ENCODE measurements around the gene SP110.
A peak's percentile ranks its signal among the peaks of the same experiment; 100 is the strongest.
"Not testable (repeated sequence)": the region's sequence is repeated elsewhere in the genome, so short reads cannot be mapped to it uniquely, and the experiment has no call there.

SP110 gene

DNA sequence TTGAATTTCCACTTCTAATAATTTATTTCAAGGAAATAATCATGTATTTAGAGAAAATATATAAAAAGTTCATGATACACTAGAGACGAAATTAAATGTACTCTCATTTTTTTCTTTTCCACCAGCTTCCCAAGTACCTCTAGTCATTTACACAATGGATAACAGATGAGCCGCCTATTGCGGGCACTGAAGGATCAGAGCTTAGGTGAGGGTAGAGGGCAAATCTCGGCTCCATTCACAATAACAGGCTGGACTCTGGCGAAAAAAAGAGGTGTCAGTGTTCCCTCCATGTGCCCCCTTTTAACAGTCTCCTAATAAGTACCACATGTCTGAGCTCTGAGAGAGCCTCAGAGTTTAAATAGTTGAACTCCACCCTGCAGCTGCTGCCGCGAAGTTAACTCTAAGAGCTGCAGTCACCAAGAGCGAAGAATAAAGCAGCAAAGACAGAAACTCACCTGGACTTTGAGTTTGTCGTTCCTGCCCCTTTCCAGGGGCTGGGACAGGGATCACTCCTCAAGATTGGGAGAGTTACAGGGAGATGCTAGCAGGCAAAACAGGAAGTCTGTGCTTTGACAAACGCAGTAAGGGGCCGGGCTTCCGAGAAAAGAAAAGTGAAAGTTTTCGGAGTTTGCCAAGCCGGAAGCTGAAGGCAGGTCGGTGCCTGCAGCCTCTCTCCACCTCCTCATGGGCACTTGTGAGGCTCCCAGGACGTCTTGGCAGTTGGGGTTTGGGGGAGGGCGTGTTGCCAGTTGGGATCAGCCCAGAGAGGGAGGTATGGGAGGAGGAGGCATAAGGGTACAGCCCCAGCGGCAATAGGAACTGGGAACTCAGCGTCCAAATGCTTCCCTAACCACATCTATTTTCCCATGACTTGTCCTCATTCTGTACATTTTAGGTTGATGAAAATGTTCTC lies at the start of gene SP110:
Gene SP110, minus strand, starts transcription at position 566 of the 913 bp plus-strand sequence. CDS start 3,057 bp downstream, outside the sequence.
- peak; percentile 44 to 62 for DNase-seq (ENCODE audit: low read depth in 2 of 2)

DNA sequence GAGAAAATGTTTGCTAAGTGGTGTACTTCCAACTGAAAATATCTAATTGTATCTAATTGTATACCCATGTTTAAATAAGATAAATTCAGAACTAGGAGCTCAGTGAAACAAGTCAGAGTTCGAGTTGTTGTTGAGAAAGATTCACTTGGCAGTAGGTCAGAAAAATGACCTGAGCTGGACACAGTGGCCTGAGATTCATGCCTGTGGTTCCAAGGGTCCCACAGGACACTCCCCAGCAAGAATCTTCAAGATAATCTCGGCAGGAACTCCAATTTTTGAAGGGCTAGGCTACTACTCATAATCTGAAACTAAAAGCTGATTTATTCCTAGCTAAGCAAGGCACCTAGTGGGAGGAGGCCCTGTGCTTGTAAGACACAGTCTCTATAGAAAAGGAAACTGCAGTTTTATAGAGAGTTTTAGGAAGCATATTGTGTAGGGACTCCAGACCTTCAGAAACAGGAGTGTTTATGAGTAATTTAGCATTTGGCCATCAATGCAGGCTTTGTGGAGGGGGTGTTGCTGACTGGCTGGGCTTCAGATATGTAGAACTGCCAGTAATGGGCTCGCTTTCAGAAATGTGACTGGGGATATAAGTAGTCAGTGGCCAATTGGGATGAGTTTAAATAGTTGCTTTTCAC lies 48.9 kb upstream of the SP110 start:
- DNase-seq (ENCODE audit: low read depth in 2 of 2): no peak

DNA sequence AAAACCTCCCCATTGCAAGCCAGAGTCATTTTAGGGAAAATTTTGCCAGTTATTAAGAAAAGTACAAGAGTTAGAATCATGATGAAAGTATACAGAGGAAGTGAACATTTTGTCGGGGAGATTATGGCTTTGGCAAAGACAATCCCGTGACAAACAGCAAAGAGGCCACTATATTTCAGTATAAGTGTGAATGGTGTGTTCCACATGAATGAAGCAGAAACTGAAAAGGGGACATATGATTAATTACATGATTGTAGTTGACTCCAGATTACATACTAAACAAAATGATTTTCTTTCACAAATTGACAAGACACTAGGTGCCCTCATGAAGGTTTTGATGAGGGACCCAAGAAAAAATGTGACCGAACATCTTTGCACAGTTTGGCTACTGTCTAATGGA lies 47.8 kb upstream of the SP110 start:
- no peak for DNase-seq (ENCODE audit: low read depth in 2 of 2)

DNA sequence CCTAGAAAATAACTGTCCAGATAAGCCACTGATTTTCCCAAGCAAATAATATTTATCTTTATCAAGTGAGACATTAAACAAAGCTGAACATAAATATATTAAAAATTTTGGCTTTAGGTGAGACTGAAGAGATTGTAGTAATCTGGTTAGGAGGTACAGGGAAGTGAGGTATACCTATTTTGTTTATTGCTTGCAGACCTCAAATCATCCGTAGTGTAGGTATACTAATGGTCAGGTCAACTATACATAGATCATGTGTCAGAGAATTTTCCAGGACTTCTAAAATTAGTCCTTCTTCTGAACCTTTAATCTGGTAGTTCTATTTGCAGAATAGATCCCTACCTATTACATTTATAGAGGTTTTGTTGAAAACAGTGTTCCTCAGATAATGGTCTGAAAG lies 47.3 kb upstream of the SP110 start:
- no peak for DNase-seq (ENCODE audit: low read depth in 2 of 2)

DNA sequence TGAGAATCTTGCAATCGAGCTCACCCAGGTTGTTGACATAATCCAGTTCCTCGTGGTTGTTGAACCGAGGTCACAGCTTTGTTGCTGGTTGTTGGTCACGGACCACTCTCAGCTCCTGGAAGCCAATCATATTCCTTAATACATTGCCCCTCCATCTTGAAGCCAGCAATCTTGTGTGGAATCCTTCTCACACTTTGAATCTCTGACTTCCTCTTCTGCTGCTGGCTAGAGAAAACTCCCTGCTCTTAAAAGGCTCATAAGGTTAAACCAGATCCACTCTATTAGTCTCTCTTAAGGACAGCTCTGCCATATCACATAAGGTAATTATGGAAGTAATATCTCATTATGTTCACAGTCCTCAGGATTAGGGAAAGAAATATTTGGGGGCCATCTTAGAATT lies 46.9 kb upstream of the SP110 start:
- no peak for DNase-seq (ENCODE audit: low read depth in 2 of 2)

DNA sequence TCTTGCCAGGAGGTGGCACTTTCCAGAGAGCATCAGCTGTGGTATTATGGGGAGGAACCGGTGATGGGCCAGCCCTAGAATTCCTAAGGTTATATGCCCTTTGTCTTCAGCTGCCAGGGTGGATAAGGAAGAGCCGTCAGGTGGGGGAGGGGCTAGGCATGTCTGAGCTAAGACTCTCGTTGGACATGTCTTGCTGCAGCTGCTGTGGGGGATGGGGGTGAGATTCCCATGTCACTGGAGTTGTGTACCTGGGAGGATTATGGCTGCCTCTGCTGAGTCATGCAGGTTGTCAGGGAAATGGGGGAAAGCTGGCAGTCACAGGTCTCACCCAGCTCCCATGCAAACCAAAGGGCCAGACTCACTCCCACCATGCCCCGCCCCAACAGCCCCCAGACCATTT lies 45.2 kb upstream of the SP110 start:
- DNase-seq (ENCODE audit: low read depth in 2 of 2): not testable (repeated sequence)

DNA sequence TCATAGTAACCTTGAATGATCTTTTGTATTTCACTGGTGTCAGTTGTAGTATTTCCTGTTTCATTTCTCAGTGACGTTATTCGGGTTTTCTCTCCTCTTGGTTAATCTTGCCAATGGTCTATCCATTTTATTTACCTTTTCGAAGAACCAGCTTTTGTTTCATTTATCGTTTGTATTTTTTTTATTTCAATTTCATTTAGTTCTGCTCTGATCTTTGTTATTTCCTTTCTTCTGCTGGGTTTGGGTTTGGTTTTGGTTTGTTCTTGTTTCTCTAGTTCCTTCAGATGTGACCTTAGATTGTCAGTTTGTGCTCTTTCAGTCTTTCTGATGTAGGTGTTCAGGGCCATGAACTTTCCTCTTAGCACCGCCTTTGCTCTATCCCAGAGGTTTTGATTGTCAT lies 42.5 kb upstream of the SP110 start:
- no peak for DNase-seq (ENCODE audit: low read depth in 2 of 2)

DNA sequence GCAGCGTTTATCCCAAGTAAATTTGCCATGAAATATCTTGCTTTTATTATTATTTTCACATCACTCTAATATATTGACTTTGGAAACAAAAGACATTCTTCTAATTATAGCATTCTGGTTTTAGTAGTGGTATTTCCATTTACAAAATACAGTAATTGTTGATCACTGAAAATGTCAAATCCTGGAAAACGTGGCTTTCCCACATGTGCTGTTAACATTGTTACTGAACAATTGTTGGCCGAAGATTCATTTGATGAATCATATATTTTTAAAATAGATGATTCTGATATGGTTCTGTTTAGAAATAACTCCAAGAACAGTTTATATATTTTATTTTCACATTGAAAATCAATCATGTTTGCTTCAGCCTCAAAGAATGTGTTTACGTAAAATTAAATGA lies 38.7 kb upstream of the SP110 start:
- DNase-seq (ENCODE audit: low read depth in 2 of 2): no peak

DNA sequence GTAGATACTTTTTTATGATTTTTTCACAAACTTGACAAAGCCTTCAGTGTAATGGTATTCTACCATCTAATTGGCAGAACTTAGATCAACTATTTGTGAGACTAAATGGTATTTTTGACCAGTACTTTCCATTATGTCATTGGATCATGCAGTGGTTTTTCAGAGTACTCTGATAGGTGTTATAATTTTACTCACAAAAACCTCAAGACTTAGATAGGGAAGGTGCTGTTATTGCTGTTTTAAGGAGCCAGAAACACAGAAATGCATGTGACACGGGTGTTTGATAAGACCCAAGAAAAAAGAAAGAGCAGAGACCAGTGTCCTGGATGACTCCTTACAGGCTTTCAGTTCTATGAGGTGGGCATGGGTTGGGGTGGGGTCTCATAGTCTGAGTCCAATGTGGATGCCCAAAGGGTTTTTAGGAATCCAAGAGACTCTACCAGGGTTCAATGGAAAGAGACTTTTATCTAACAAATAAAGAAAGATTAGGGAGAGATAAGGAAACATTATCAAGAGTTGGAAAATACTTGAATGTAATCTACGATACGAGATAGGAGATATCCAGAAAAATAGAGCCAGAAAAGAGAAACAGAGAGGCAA lies 37.0 kb upstream of the SP110 start:
- DNase-seq (ENCODE audit: low read depth in 2 of 2): no peak

DNA sequence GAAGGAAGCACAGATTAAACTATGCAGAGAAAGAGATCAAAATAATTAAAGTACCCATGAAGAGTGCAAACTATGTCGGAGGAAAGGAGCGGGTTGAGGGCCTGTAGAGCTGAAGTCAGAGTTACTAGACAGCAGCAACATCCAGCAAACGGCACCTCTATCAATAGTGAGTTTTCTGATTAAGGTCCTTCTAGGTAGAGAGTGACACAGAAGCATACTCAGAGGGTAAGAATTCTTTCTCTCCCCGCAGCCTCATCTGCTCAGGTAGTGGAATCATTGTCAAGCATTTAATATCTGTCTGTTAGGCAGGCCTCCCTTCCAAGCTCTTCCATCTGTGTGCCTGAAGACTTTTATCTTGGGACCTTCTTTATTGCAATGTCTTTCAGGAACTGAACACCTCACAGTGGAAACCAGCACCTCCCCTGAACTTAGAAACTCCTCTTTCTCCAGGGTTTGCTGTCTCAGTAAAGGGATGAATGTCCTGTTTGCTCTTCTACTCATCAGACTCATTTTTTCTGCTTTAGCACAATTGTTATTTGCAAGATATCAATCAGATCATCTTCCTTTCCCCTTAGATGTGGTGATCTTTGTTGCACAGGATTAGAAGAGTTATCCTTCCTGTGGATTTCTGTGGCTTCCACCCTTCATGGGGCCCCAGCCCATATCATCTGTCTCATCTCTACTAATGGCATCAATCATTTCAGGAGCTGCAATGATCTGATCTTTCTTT lies 34.5 kb upstream of the SP110 start:
- DNase-seq (ENCODE audit: low read depth in 2 of 2): no peak

DNA sequence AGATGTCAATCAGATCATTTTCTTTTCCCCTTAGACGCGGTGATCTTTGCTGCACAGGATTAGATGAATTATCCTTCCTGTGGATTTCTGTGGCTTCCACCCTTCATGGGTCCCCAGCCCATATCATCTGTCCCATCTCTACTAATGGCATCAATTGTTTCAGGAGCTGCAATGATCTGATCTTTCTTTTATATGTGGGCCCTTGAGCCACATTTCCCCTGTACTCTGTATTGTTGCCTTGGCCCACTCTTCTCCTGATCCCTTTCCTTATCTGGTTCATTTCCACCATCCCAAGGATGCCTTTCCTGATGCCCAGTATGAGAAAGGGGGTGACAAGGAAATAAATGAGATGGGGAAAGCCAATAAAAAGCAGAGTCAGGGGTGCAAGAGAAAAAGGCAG lies 30.4 kb upstream of the SP110 start:
- no peak for DNase-seq (ENCODE audit: low read depth in 2 of 2)

DNA sequence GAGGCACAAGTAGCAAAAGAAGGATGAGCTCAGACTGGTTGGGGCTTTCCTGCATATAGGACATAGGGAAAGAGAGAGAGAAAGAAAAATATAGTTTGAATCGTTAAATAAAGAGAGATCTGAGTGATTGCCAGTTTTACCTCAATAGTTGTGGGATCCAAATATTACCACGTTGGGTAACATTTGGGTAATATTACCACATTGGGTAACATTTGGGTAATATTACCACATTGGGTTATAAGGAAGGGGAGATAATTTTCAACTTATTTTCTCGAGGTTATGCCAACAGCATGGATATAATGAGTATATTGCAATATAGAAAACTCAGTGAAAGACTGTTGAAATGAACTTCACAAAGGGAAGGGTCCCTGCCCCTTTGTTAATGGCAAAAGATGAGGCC lies 26.4 kb upstream of the SP110 start:
- no peak for DNase-seq (ENCODE audit: low read depth in 2 of 2)

DNA sequence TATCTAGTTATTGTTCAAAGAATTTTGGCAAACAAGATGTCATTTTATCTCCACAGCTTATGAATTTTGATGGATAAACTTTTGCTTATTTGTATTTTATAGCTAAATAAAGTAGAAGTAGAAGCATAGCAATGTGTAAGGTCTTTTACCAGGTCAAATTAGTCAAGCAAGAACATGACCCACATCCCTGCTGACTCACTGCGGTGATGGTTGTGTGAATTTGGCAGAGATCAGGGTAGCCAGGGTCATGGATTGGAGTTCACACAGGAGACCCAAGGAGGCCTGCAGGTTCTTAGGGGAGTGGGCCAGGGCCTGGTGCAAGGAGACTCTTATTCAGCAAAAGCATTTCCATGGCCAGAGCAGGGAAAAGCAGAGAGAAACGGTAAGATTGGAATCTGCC lies 24.4 kb upstream of the SP110 start:
- DNase-seq (ENCODE audit: low read depth in 2 of 2): no peak

DNA sequence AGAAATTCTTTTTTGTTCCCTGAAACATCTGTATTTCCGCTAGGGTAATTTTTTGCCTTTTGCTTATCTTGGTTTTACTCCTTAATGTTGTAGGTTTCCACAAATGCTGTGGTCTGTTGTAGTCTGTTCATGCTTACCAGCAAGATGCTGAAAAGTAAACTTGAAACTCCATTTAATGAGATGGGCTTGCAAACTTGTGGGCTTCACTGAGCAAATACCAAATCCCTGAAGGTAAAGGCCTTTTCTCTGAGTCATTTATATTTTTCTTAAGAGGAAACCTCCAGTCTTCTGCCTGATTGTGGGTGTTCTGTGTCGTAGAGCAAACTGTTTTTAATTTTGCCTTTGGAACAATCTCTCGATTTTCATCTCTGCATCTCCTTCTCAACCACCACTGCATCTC lies 15.1 kb upstream of the SP110 start:
- no peak for DNase-seq (ENCODE audit: low read depth in 2 of 2)

DNA sequence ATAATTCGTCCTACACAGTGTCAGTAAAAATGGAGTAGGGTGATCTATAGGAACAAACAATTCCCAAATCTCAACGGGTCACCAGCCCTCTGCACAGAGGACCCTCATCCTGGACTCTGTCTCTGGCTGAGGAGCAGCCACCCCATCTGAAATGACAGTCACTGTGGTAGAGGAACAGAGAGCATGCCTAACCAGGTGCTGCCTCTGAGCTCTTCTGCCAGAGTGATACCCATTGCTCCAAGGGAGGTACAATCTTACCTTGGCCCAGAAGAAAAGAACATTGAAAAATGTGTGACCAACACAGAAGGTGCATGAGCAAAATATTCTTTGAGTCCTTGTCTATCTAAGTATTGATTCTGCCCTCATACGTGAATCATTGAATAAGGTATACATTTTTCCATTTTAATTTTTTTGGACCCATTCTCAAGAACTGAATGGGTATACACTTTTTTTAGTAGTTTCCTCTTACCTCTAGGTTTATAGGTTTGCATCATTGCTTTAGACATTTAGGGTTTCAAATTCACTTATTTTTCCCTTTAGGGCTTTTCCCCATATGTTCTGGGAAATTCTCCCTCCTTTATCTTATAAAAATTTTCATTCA lies 14.4 kb upstream of the SP110 start:
- DNase-seq (ENCODE audit: low read depth in 2 of 2): no peak

DNA sequence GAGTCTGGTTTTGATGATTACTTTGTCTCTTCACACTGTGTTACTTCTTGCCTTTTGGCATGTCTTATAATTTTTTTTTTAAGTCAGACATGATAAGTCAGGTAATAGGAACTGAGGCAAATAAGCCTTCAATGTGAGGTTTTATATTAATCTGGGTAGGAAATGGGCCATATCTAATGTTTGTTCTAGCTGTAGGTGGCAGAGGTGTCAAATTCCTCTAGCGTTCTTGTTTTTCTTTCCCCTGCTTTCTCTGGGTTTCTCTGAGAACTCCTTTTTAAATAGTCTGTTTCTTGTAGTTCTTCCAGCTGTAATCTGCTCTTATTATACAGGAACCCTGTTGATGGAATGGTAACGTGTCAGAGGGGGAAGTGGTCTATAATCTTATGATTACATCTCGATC lies 11.5 kb upstream of the SP110 start:
- DNase-seq (ENCODE audit: low read depth in 2 of 2): no peak

DNA sequence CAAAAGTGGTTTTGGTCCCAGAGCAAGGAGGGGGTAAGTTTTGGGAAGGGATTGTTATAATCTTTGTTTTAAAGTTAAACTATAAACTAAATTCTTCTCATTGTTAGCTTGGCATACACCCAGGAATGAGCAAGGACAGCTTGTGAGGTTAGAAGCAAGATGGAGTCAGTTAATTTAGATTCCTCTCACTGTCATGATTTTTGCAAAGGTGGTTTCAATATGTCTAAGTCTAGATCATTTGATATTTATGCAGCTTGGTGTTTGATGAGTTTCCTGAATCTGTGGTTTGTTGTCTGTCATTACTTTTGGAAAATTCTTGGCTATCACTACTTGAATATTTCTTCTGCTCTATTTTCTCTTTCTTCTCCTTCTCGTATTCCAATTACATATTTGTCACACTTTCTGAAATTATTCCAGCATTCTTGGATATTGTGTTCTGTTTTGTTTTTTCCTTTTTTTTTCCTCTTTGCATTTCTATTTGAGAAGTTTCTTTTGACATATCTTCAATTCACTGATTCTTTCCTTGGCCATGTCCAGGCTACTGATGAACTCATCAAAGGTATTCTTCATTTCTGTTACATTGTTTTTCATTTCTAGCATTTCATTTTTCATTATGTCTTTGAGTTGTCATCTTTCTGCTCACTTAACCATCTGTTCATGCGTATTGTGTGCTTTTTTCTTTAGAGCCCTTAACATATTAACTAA lies 10.9 kb upstream of the SP110 start:
- no peak for DNase-seq (ENCODE audit: low read depth in 2 of 2)

DNA sequence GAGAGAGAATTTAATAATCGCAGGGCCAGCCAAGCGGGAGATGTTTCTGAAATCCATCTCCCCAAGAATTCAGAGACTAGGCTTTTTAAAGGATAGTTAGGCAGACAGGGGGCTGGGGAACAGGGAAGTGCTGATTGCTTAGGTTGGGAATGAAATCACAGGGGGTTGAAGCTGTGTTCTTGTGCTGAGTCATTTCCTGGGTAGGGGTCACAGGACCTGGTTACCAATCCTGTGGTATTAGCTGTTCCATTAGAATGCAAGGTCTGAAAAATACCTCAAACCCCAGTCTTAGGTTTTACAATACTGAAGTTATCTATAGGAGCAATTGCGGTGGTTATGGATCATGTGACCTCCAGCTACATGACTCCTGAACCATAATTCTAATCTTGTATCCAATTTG lies 10.3 kb upstream of the SP110 start:
- DNase-seq (ENCODE audit: low read depth in 2 of 2): no peak

DNA sequence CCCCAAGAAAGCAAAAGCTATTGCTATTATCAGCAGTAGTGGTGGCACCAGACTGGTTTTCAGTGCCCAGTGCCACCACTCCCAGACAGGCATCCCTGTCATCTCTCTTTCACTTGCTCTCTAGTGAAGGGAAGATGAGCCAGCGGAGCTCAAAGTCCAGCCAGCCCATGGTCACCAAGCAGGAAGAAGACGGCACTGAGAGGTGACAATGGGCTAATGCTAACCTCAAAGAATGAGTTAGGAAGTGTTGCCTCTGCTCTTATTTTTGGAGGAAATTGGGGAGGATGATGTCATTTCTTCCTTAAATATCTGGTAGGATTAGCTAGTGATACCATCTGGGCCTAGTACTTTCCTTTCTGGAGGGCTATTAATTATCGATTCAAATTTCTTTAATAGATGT lies 7.4 kb upstream of the SP110 start:
- DNase-seq (ENCODE audit: low read depth in 2 of 2): no peak

DNA sequence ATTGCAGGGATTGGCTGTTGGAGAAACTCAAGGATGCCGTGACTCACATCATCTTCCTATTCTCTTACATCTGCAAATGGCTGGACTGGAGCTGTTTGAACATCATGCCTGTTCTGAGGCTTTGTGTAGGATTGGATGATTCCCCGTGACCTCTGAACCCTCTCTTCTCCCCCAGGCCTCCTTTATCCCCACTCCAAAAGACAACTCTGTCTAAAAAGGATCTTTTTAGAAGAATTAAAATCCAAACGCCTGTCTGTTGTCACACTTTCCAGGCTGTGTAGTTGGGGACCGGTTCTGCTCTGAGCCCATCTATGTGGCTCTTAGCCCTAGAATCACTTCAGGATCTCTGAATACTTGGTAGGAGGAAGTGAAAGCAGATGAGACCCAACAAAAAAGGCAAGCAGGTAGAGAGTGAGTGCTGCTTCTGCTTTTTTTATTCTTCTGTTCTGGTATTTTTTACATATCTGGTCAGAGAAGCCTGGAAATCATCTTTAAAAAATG lies 6.3 kb upstream of the SP110 start:
- no peak for DNase-seq (ENCODE audit: low read depth in 2 of 2)

DNA sequence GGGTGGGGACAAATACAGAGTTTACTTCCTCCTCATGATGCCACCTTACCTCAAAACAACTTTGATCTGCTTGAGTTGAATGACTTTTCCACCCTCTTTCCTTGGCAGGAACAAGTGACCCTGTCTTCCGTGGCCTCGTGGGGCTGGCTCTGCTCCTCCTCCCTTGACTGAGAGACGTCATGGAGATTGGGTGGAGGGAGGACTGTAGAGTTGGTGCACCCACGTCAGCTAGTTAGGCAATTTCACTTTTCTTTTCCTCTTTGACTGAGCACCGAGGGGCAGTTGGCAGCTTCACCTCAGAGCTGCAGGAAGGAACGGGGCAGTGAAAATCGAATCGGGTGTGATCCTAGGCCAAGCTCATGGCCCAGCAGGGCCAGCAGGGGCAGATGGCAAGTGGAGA lies 5.7 kb upstream of the SP110 start, which contains the start of gene SP140:
Gene SP140, plus strand, starts transcription at position 251 of the 400 bp plus-strand sequence. Its CDS starts 109 bp downstream, at position 360.
- DNase-seq (ENCODE audit: low read depth in 2 of 2): peak; percentile 47 to 59
